ENCODE results near the gene CNKSR1. TPM values are rescaled to one million over a fixed set of nuclear protein-coding genes. Genes with fewer than 3 reads are reported as not detected.

The CNKSR1 gene
- total RNA-seq, 2 donors from 2014 or later = 3.8 to 5.4 TPM

GRCh38 chr1:26234644-26235370, 57.5 kb downstream of the CNKSR1 start:
- Mint-ChIP-seq H3K4me1 (peaks cover 29% of the 10 kb centered on the region), H3K27ac (peak overlapping the region; percentile 97), H3K27me3 (no peaks in the 10 kb centered on the region), H3K36me3 (ENCODE audit: low read depth) (no peaks in the 10 kb centered on the region), H3K4me3 (peak overlapping the region; percentile 100)
- DNase-seq = peak in 2 of 3 donors; percentile 10 to 12
- no peaks in the 10 kb centered on the region for H3K9me3 ChIP-seq (ENCODE audit: control insufficient read depth, low read length, poor library complexity, severe bottlenecking)
- ATAC-seq = no peak

GRCh38 chr1:26237230-26237966, 60.1 kb downstream of the CNKSR1 start:
- Mint-ChIP-seq H3K36me3 (ENCODE audit: low read depth) (no peaks in the 10 kb centered on the region), H3K4me1 (peaks cover 31% of the 10 kb centered on the region), H3K4me3 (peak overlapping the region; percentile 33), H3K27ac (no peak overlapping the region), H3K27me3 (no peaks in the 10 kb centered on the region)
- ATAC-seq (no peak), DNase-seq (no peak)
- H3K9me3 ChIP-seq (ENCODE audit: control insufficient read depth, low read length, poor library complexity, severe bottlenecking) = no peaks in the 10 kb centered on the region

Other genes with a start within 250 kb of the CNKSR1 start
- 1 to 10 TPM; 4.9 to 6.9 TPM for gene PAFAH2, start 179.4 kb upstream of the CNKSR1 start, total RNA-seq
- gene EXTL1, start 155.7 kb upstream of the CNKSR1 start, total RNA-seq = not detected
- gene SLC30A2, start 131.4 kb upstream of the CNKSR1 start, total RNA-seq = not detected
- gene TRIM63, start 109.9 kb upstream of the CNKSR1 start, total RNA-seq = not detected
- gene PDIK1L, start 65.7 kb upstream of the CNKSR1 start, total RNA-seq = 1 to 10 TPM; 6.8 to 7.6 TPM
- not detected for gene FAM110D, start 18.4 kb upstream of the CNKSR1 start, total RNA-seq
- gene C1orf232, start 8.5 kb upstream of the CNKSR1 start, total RNA-seq = not detected
- gene ZNF593, start 7.6 kb upstream of the CNKSR1 start, total RNA-seq = 10 to 100 TPM; 15.6 to 15.9 TPM
- not detected for gene ZNF593OS, start 5.7 kb upstream of the CNKSR1 start, total RNA-seq
- not detected for gene CATSPER4, start 13.1 kb downstream of the CNKSR1 start, total RNA-seq
- gene CEP85, start 56.7 kb downstream of the CNKSR1 start, total RNA-seq = 10 to 100 TPM; 12.5 to 14.3 TPM
- gene SH3BGRL3, start 102.6 kb downstream of the CNKSR1 start, total RNA-seq = 100 to 1,000 TPM; 361 to 435 TPM
- 10 to 100 TPM; 44.6 to 45.1 TPM for gene UBXN11, start 129.1 kb downstream of the CNKSR1 start, total RNA-seq
- gene CD52, start 140.5 kb downstream of the CNKSR1 start, total RNA-seq = 1,000 to 10,000 TPM; 1,152 to 1,411 TPM
- gene CRYBG2, start 176.6 kb downstream of the CNKSR1 start, total RNA-seq = 1 to 10 TPM; 1.2 to 2.9 TPM
- gene ZNF683, start 195.3 kb downstream of the CNKSR1 start, total RNA-seq = not detected
- gene LIN28A, start 233.3 kb downstream of the CNKSR1 start, total RNA-seq = not detected

Measured in T-helper 17 cell (primary cell).